Stromal cell of bone marrow (primary cell): ENCODE measurements around the gene UTP15.

Experiments used
- DNase-seq: peaks from one replicate; pipeline ENCODE4 v3.0.0-alpha.2; 2012; ENCODE audit warnings: low read depth

Gene UTP15

GRCh38 chr5:73565139-73565968, at the start of gene UTP15, which contains the start of gene ANKRA2:
Gene UTP15 (plus strand): TSS chr5:73565743. CDS start chr5:73567345, 1,602 bp downstream.
Gene ANKRA2 (minus strand): TSS chr5:73565639. CDS start chr5:73562881, 2,758 bp downstream.
- DNase-seq, result peak; percentile 97

- peak; percentile 63 for DNase-seq
These were observed 45.8 kb upstream of the UTP15 start for GRCh38 chr5:73519531-73520283.

GRCh38 chr5:73522989-73523388, 42.6 kb upstream of the UTP15 start:
- DNase-seq, result no peak

- no peak for DNase-seq
These were observed 41.7 kb upstream of the UTP15 start for GRCh38 chr5:73523861-73524260.

GRCh38 chr5:73525606-73526203, 39.8 kb upstream of the UTP15 start:
- no peak for DNase-seq

- DNase-seq, result no peak
These were observed 37.3 kb upstream of the UTP15 start for GRCh38 chr5:73528248-73528647.

GRCh38 chr5:73529081-73529480, 36.5 kb upstream of the UTP15 start:
- DNase-seq, result no peak

GRCh38 chr5:73531356-73531755, 34.2 kb upstream of the UTP15 start:
- no peak for DNase-seq

GRCh38 chr5:73532195-73532594, 33.3 kb upstream of the UTP15 start:
- no peak for DNase-seq

- DNase-seq, result peak; percentile 36
These were observed 31.4 kb upstream of the UTP15 start for GRCh38 chr5:73534011-73534644.

- DNase-seq, result no peak
These were observed 30.6 kb upstream of the UTP15 start for GRCh38 chr5:73534971-73535370.

- no peak for DNase-seq
These were observed 25.8 kb upstream of the UTP15 start for GRCh38 chr5:73539730-73540129.

- no peak for DNase-seq
These were observed 25.4 kb upstream of the UTP15 start for GRCh38 chr5:73540192-73540591.

- DNase-seq, result no peak
These were observed 23.5 kb upstream of the UTP15 start for GRCh38 chr5:73542020-73542419.

- DNase-seq, result no peak
These were observed 20.8 kb upstream of the UTP15 start for GRCh38 chr5:73544429-73545402.

- DNase-seq, result no peak
These were observed 20.2 kb upstream of the UTP15 start for GRCh38 chr5:73545403-73545779.

- no peak for DNase-seq
These were observed 15.5 kb upstream of the UTP15 start for GRCh38 chr5:73550016-73550415.

GRCh38 chr5:73552642-73553041, 12.9 kb upstream of the UTP15 start:
- DNase-seq, result no peak

GRCh38 chr5:73558950-73559349, 6.6 kb upstream of the UTP15 start:
- no peak for DNase-seq

GRCh38 chr5:73564018-73564417, 1.5 kb upstream of the UTP15 start:
- no peak for DNase-seq

- DNase-seq, result no peak
These were observed 868 bp upstream of the UTP15 start for GRCh38 chr5:73564675-73565074.
